Esophagus squamous epithelium (tissue), 5 donors: Measurements from ENCODE around the gene COG5. TPM values are rescaled to one million over a fixed set of nuclear protein-coding genes. Genes with fewer than 3 reads are reported as not detected.
"Not testable (repeated sequence)": the region's sequence is repeated elsewhere in the genome, so short reads cannot be mapped to it uniquely, and the experiment has no call there.

ENCODE experiments used
- DNase-seq: peaks from one replicate; lab custom pipeline; 2025; lab: John Stamatoyannopoulos, UW
- H3K27ac ChIP-seq, 4 donors: fragments of 200-600 bp; sonication (generic); one replicate each; pipeline ENCODE4 v1.5.1; 2016 to 2019; ENCODE audit warnings: mild to moderate bottlenecking in 1 of 4
- H3K27me3 ChIP-seq, 4 donors: fragments of 200-600 bp; sonication (generic); 1 replicate in 3 of 4; 2 replicates in 1 of 4; pipeline versions ENCODE4 v1.5.1 to v1.6.0; 2017 to 2021; ENCODE audit warnings: antibody characterized with exemption in 1 of 4
- H3K36me3 ChIP-seq, 3 donors: fragments of 200-600 bp; sonication (generic); one replicate each; pipeline ENCODE4 v1.5.1; 2016 to 2019
- H3K4me1 ChIP-seq, 3 donors: fragments of 200-600 bp; sonication (generic); one replicate each; pipeline ENCODE4 v1.5.1; 2017 to 2019
- H3K4me3 ChIP-seq, 4 donors: fragments of 200-600 bp; sonication (generic); 1 replicate in 3 of 4; 2 replicates in 1 of 4; pipeline ENCODE4 v1.5.1; 2016 to 2019; ENCODE audit warnings: mild to moderate bottlenecking in 2 of 4, moderate library complexity in 1 of 4
- H3K9me3 ChIP-seq, 3 donors: fragments of 200-600 bp; sonication (generic); one replicate each; pipeline ENCODE4 v1.5.1; 2016 to 2019
- CTCF ChIP-seq, 6 experiments: fragments of 450-650 bp in 4 of 6; fragments of 200-600 bp in 2 of 6; sonication (generic) in 2 of 6; IDR thresholded peaks; one replicate each; pipeline ENCODE4 v1.5.1; 2016 to 2019; ENCODE audit warnings: antibody characterized with exemption in 6 of 6, mild to moderate bottlenecking in 4 of 6, moderate library complexity in 4 of 6
- POLR2A ChIP-seq, 4 donors: fragments of 450-650 bp; IDR thresholded peaks; one replicate each; pipeline ENCODE4 v1.6.1; 2017; ENCODE audit warnings: antibody characterized with exemption in 4 of 4, mild to moderate bottlenecking in 4 of 4, moderate library complexity in 3 of 4
- WGBS, 2 donors: methylation state at CpG; one replicate each; pipeline ENCODE4 v1.1.5; 2018; 5-methylcytosine and 5-hydroxymethylcytosine counted together
- intact Hi-C: fragments of 100-400 bp; cut with DNase I; formaldehyde crosslinking; loops from one replicate; pipeline ENCODE4 v1.15.0; 2022
- total RNA-seq, 4 donors: library from RNA; depleted of rRNA; stranded (reverse); fragments of >200 nt; gene quantifications; one replicate each; pipeline ENCODE4 v1.1.0, GENCODE V29; 2016
- donor health status: DM: yes; HTN: yes; CAD: no.

The COG5 gene
- total RNA-seq, 4 donors from 2014 or later: 24.4 to 30.0 (median 27.2) TPM

- H3K9me3 ChIP-seq: no peaks in the 10 kb centered on the region
- WGBS, 2 donors: 77 to 87% methylated on average over 4 to 5 of the region's 5 CpGs
- no peak for TF ChIP-seq CTCF (IDR thresholded peaks at IDR 0.05)
- TF ChIP-seq POLR2A (IDR thresholded peaks at IDR 0.05): no peak
- no peak overlapping the region for H3K4me3 ChIP-seq
- intact Hi-C loops: no loop called here
- no peak for DNase-seq
- H3K27me3 ChIP-seq: no peaks in the 10 kb centered on the region
- no peaks in the 10 kb centered on the region for H3K4me1 ChIP-seq
- H3K36me3 ChIP-seq: peaks cover 0 to 76% (median 0%) of the 10 kb centered on the region in 3 donors
- H3K27ac ChIP-seq: no peak overlapping the region
These were observed 339.1 kb downstream of the COG5 start for GRCh38 chr7:107224374-107225223.

GRCh38 chr7:107220806-107221205 lies 342.9 kb downstream of the COG5 start:
- H3K27ac ChIP-seq, intact Hi-C loops, H3K27me3 ChIP-seq, H3K4me1 ChIP-seq, H3K9me3 ChIP-seq, DNase-seq, H3K4me3 ChIP-seq: not testable (repeated sequence)
- 89 to 95% methylated on average over 4 to 6 of the region's 6 CpGs for WGBS, 2 donors
- H3K36me3 ChIP-seq: peaks cover 0 to 39% (median 0%) of the 10 kb centered on the region in 3 donors

GRCh38 chr7:107220356-107220755 lies 343.4 kb downstream of the COG5 start:
- intact Hi-C loops: no loop called here
- H3K27me3 ChIP-seq: no peaks in the 10 kb centered on the region
- WGBS, 2 donors: 94% methylated on average over 4 to 5 of the region's 5 CpGs
- no peak overlapping the region for H3K4me3 ChIP-seq
- no peak for TF ChIP-seq CTCF (IDR thresholded peaks at IDR 0.05)
- no peak for DNase-seq
- H3K9me3 ChIP-seq: no peaks in the 10 kb centered on the region
- no peaks in the 10 kb centered on the region for H3K4me1 ChIP-seq
- no peak overlapping the region for H3K27ac ChIP-seq
- peaks cover 0 to 35% (median 0%) of the 10 kb centered on the region in 3 donors for H3K36me3 ChIP-seq

- Histone ChIP-seq H3K27ac (no peak overlapping the region), H3K36me3 (peaks cover 0 to 28% (median 0%) of the 10 kb centered on the region in 3 donors), H3K9me3 (peaks cover 0 to under 1% (median 0%) of the 10 kb centered on the region in 3 donors), H3K4me1 (no peaks in the 10 kb centered on the region), H3K4me3 (no peak overlapping the region), H3K27me3 (no peaks in the 10 kb centered on the region)
- TF ChIP-seq POLR2A (IDR thresholded peaks at IDR 0.05) (no peak), CTCF (IDR thresholded peaks at IDR 0.05) (no peak)
- no peak for DNase-seq
- intact Hi-C loops: no loop called here
- 84 to 92% methylated on average over 2 of the region's 2 CpGs for WGBS, 2 donors
These were observed 344.0 kb downstream of the COG5 start for GRCh38 chr7:107219563-107220244.

GRCh38 chr7:107213945-107214344 lies 349.8 kb downstream of the COG5 start:
- Histone ChIP-seq H3K9me3 (peaks cover 0 to 6% (median 0%) of the 10 kb centered on the region in 3 donors), H3K4me1 (no peaks in the 10 kb centered on the region), H3K4me3 (no peak overlapping the region), H3K27me3 (no peaks in the 10 kb centered on the region), H3K36me3 (peaks cover 0 to 21% (median 9%) of the 10 kb centered on the region in 3 donors), H3K27ac (no peak overlapping the region)
- DNase-seq: no peak
- intact Hi-C loops: no loop called here
- no peak for TF ChIP-seq POLR2A (IDR thresholded peaks at IDR 0.05)
- no peak for TF ChIP-seq CTCF (IDR thresholded peaks at IDR 0.05)
